Uterus (tissue), 4 donors: ENCODE results near the gene AKAP10. TPM values are rescaled to one million over a fixed set of nuclear protein-coding genes. Genes with fewer than 3 reads are reported as not detected.
"Not testable (repeated sequence)": the region's sequence is repeated elsewhere in the genome, so short reads cannot be mapped to it uniquely, and the experiment has no call there.

Experiments used
- DNase-seq, 2 donors: peaks; one replicate each; pipeline ENCODE4 v3.0.0-alpha.2; 2019 to 2020
- H3K27ac ChIP-seq, 2 donors: fragments of 200-600 bp; sonication (generic); 1 replicate in 1 of 2; 2 replicates in 1 of 2; pipeline ENCODE4 v1.5.1; 2016 to 2018
- H3K27me3 ChIP-seq, 2 donors: fragments of 200-600 bp; sonication (generic); one replicate each; pipeline ENCODE4 v1.5.1; 2018 to 2019; ENCODE audit warnings: control low read depth in 1 of 2
- H3K36me3 ChIP-seq, 2 donors: fragments of 200-600 bp; sonication (generic); one replicate each; pipeline ENCODE4 v1.5.1; 2019; ENCODE audit warnings: control low read depth in 1 of 2
- H3K4me1 ChIP-seq, 2 donors: fragments of 200-600 bp; sonication (generic); one replicate each; pipeline ENCODE4 v1.5.1; 2018 to 2019; ENCODE audit warnings: control low read depth in 1 of 2
- H3K4me3 ChIP-seq, 2 donors: fragments of 200-600 bp; sonication (generic); 1 replicate in 1 of 2; 2 replicates in 1 of 2; pipeline ENCODE4 v1.5.1; 2018 to 2019; ENCODE audit warnings: mild to moderate bottlenecking in 1 of 2
- H3K9me3 ChIP-seq, 2 donors: fragments of 200-600 bp; sonication (generic); one replicate each; pipeline ENCODE4 v1.5.1; 2019; ENCODE audit warnings: control low read depth in 1 of 2
- CTCF ChIP-seq, 4 experiments: fragments of 200-600 bp in 2 of 4; fragments of 450-650 bp in 2 of 4; sonication (generic) in 2 of 4; IDR thresholded peaks; one replicate each; pipeline ENCODE4 v1.5.1; 2016 to 2019; ENCODE audit warnings: antibody characterized with exemption in 4 of 4, mild to moderate bottlenecking in 2 of 4, moderate library complexity in 1 of 4
- POLR2A ChIP-seq, 2 donors: fragments of 450-650 bp; IDR thresholded peaks; one replicate each; pipeline ENCODE4 v1.6.1; 2016; ENCODE audit warnings: antibody characterized with exemption in 2 of 2, mild to moderate bottlenecking in 1 of 2, moderate library complexity in 1 of 2
- intact Hi-C: fragments of 100-400 bp; cut with DNase I; formaldehyde crosslinking; loops from one replicate; pipeline ENCODE4 v1.15.1; 2023; ENCODE audit warnings: low total_unique reads
- total RNA-seq, 4 donors: library from RNA; depleted of rRNA in 3 of 4; stranded (reverse); fragments of >200 nt in 3 of 4; gene quantifications; one replicate each; pipeline versions ENCODE4 v1.1.0 to v1.2.4, GENCODE V29; 2014 to 2023
- donor health status: DM: yes; HTN: yes; CAD: no.

AKAP10 gene
- total RNA-seq, 4 donors from 2014 or later: 17.7 to 56.9 (median 33.2) TPM

DNA sequence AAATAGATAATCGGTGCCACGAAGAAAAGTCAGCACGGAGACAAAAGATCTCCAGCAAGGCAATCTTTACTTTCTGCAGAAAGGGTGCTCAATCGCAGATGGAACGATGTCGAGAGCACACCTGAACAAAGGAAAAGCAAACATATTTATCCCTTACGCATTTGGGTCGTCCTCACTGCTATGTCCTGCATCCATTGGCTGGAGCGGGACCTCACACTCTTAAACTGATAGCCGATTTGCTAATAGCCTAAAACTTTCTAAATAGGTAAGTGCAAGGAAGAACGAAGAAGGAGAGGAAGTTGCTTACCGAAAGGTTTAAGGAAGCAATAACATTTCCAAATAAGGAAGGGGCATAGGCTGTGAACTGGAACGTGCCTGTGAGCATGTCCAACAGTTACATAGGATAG lies 1.2 kb upstream of the AKAP10 start:
- Histone ChIP-seq H3K4me1 (no peaks in the 10 kb centered on the region), H3K9me3 (no peaks in the 10 kb centered on the region), H3K27ac (peak overlapping the region in 1 of 2 donors; percentile 95), H3K36me3 (no peaks in the 10 kb centered on the region), H3K27me3 (no peaks in the 10 kb centered on the region), H3K4me3 (no peak overlapping the region)
- intact Hi-C loops: no loop called here
- TF ChIP-seq POLR2A (IDR thresholded peaks at IDR 0.05): no peak
- TF ChIP-seq CTCF (IDR thresholded peaks at IDR 0.05): no peak
- DNase-seq: no peak

GRCh38 chr17:19978209-19978802 lies 678 bp upstream of the AKAP10 start:
- TF ChIP-seq CTCF (IDR thresholded peaks at IDR 0.05) (no peak), POLR2A (IDR thresholded peaks at IDR 0.05) (no peak)

DNA sequence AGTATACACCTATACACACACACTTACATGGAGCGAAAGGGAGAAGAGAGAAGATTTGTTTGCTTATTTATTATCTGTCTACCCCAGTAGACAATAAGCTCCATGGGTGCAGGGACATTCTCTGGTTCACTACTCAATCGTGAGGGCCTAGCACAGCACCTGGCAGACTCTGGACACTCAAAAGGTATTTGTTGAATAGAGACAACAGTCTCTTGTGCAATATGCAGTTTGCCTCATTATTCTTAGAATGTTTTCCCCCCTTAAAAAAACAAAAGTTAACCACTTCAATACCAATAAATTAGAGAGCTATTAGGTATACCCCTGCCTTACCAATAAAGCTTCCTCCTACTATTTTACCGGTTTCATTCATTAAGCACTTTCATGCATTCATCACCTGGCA lies 2.0 kb downstream of the AKAP10 start:
- Histone ChIP-seq H3K9me3 (no peaks in the 10 kb centered on the region), H3K27me3 (no peaks in the 10 kb centered on the region), H3K4me3 (no peak overlapping the region), H3K36me3 (no peaks in the 10 kb centered on the region), H3K4me1 (no peaks in the 10 kb centered on the region), H3K27ac (no peak overlapping the region)
- DNase-seq: no peak
- no peak for TF ChIP-seq CTCF (IDR thresholded peaks at IDR 0.05)
- TF ChIP-seq POLR2A (IDR thresholded peaks at IDR 0.05): no peak
- intact Hi-C loops: no loop called here

More at GRCh38 chr17:19978209-19978802, 678 bp upstream of the AKAP10 start:
- peak overlapping the region; percentile 79 to 99 for H3K4me3 ChIP-seq
- no peaks in the 10 kb centered on the region for H3K4me1 ChIP-seq
- peak overlapping the region; percentile 89 to 95 for H3K27ac ChIP-seq
- H3K36me3 ChIP-seq: no peaks in the 10 kb centered on the region
- H3K27me3 ChIP-seq: no peaks in the 10 kb centered on the region
- no peaks in the 10 kb centered on the region for H3K9me3 ChIP-seq
- no peak for DNase-seq
- intact Hi-C loops: no loop called here

- H3K27me3 ChIP-seq: no peaks in the 10 kb centered on the region
- intact Hi-C loops: no loop called here
- no peak overlapping the region for H3K27ac ChIP-seq
- no peak overlapping the region for H3K4me3 ChIP-seq
- H3K36me3 ChIP-seq: no peaks in the 10 kb centered on the region
- no peak for DNase-seq
- H3K9me3 ChIP-seq: no peaks in the 10 kb centered on the region
- H3K4me1 ChIP-seq: no peaks in the 10 kb centered on the region
- no peak for TF ChIP-seq POLR2A (IDR thresholded peaks at IDR 0.05)
Observed at GRCh38 chr17:19973156-19973555, 4.5 kb downstream of the AKAP10 start.

- H3K9me3 ChIP-seq, H3K36me3 ChIP-seq, H3K27ac ChIP-seq, H3K4me1 ChIP-seq, H3K27me3 ChIP-seq, DNase-seq, H3K4me3 ChIP-seq, intact Hi-C loops: not testable (repeated sequence)
Observed at GRCh38 chr17:19962954-19963353, 14.7 kb downstream of the AKAP10 start.

DNA sequence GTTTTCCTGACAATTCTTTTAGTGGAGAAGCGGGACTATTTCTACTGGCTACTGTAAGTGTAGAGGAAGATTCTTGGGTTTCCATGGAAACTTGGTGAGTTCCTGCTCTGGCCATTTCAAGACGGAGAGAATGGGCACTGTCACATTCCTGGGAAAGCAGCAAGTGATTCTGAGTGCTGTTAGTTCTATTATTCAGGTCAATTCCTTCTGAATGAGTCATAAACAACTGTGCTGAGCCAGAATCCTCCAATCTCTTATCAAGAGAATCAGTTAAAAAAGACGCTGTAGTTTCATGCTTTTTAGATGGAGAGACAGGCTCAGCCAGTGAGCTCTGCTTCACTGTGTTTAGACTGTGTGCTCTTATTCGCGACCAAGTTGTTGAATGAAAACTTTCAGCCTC lies 19.6 kb downstream of the AKAP10 start:
- H3K27me3 ChIP-seq: no peaks in the 10 kb centered on the region
- no peak overlapping the region for H3K27ac ChIP-seq
- H3K4me3 ChIP-seq: no peak overlapping the region
- no peak for DNase-seq
- H3K4me1 ChIP-seq: no peaks in the 10 kb centered on the region
- intact Hi-C loops: no loop called here
- H3K9me3 ChIP-seq: peaks cover 0 to 5% of the 10 kb centered on the region in 2 donors
- no peaks in the 10 kb centered on the region for H3K36me3 ChIP-seq
- TF ChIP-seq CTCF (IDR thresholded peaks at IDR 0.05): no peak
- TF ChIP-seq POLR2A (IDR thresholded peaks at IDR 0.05): no peak
